ENCODE data around the gene NKD1.

Gene NKD1

DNA sequence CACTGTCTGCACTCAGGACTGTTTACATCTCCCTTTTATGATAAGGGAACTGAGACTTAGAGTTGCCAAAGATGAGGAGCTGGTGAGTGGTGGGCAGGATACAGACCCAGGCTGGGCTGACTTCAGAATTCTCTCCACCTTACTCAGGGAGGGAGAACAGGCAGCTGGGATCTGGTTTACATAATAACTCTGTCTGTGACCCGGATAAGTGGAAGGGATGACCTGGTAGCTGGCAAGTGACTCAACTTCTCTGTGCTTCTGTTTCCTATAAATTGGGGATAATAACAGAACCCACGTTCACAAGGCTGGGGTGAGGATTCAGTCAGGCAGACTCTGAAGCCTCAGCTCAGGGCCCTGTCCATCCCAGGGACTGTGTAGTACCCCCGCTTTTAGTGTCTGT, 130.3 kb downstream of the NKD1 start:
- DNase-seq = no peak

DNA sequence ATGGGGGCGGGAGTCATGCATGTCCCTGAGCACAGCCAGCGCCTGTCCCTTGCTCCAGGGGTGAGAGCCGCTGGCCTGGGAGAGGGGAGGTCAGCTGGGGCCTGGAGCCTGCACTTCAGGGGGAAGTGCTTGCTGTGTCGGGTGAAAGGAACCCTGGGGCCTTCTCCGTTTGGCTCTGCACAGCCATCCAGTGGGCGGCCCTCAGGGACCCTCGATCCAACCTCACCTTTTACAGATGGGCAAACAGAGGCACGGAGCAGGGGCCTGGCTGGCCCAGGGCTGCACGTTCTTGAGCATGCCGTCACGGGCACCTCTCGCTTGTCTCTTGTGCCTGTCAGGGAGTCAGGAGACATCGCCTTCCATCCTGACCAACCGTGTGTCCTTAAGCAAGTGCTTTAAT, 131.1 kb downstream of the NKD1 start:
- DNase-seq = no peak

DNA sequence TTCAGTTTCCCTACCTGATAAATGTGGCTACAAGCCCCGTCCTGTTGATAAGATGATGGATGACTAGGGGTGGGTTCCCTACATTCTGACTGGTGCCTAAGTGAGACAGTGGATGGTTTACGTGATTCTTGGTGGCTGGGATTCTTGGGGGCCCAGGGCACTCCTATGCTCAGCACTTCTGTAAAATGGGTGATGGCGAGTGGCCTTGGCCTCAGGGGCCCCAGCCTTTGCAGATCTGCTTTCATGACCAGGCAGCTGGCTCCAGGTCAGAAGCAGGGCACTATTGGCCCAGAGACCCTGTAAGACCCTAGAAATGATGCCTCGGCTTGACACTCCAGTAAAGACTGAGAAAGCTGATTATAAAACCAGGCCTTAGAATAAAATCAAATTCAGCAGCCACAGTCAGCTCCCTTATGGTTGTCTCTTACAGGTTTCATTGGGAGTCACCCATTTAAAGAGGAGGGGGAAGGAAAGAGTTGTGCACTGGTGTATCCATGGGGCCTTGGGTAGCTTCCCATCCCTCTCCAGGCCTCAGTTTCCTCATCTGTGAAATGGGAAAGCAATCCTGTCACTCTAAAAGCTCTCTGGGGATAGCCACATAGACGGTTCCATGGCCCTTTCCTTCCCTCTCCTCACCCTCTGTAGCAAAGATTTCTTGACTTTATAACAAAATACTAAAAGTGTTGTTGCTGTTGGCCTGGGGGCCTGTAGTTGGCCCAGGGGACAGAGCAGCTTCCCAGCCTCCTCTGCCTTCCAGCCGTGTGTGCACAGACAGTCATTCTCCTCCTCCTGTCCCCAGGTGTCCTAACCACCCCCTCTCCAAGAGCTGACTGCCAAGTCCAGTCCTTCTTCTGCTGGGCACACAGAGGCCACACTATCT, 131.7 kb downstream of the NKD1 start:
- no peak for DNase-seq

DNA sequence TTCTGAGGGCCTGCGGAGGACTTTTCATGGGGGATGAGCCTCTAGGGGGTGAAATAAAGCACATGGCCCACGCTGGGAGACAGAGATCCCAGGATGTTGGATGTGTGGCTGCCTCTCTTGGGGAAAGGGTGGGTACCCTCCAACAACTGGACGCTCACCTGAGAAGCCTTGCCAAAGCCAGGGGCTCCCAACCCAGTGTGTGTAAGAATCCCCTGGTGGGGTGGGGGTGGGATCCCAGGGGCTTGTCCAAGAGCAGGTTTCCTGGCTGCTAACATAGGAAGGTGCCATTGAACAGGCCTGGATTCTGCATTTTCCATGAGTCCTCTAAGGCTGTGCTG, 132.3 kb downstream of the NKD1 start:
- no peak for DNase-seq

DNA sequence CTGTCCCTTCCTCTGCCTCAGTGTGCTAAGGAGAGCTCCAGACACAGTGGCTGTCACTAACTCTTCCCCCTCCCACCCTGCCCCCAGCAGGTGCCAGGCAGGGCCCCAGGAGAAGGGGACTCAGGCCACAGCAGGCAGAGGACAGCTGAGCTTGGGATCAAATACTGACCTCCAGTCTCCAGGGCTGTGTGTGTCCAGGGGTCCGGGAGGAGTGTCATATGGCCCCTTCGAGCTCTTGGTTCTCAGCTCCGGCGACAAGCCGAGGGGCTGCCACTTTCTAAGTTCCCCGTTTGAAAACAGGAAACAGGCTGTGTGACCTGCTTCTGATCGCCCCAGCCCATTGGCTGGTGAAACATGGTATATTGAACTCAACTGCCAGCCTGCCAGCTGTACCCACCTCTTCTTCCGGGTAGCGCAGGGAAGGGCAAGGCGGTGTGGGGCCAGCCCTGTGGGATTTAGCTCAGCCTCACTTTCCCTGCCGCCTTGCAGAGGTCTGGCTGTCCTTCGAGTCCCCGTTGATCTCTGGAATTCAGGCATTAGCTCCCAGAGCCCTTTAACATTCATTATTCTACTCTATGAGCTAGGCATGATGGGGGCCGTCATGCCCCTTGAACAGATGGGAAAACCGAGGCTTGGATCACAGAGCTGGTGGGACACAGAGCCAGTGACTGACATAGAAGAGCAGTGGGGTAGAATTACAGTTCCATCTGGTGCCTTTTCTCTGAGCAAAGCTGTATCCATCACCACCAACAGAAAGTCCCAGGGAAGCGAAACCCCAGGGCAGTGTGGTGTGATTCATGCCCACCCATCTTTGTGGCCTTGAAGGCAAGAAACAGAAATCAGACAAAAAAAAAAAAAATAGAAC, 133.1 kb downstream of the NKD1 start, which contains the start of gene SNX20:
SNX20 (minus strand) TSS at position 292 of the 865 bp plus-strand sequence. CDS start 3,786 bp downstream, outside the sequence.
- DNase-seq = no peak

DNA sequence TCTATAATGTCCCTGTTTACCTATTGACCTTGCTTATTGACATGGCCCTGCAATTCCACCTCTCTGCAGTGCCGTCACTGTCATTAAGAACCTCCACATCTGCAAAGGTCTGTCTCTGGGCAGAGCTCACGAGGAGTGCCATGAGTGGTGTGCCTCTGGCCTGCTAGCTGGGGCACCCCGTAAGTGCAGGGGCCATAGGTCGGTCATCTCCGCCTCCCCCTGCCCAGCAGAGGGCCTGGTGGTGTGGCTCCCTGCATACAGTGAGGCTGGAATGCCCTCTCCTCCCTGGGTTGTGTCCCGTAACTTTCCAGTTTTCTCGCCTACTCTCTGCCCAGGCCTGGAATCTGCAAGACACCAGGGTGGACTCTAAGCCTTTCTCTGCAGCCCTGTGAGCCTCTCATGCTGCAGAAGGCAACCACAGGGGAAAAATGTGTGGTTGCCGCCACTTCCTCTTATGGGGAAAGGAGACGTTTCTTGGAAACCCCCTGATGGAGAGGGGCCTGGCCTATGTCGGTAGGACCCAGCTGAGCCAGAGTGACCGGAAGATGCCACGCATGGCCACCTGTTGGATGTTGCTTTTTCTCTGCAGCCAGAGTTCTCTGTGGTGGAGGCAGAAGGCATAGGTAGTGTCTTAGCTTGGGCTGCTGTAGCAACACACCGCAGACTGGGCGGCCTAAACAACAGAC, 135.6 kb downstream of the NKD1 start:
- no peak for DNase-seq

DNA sequence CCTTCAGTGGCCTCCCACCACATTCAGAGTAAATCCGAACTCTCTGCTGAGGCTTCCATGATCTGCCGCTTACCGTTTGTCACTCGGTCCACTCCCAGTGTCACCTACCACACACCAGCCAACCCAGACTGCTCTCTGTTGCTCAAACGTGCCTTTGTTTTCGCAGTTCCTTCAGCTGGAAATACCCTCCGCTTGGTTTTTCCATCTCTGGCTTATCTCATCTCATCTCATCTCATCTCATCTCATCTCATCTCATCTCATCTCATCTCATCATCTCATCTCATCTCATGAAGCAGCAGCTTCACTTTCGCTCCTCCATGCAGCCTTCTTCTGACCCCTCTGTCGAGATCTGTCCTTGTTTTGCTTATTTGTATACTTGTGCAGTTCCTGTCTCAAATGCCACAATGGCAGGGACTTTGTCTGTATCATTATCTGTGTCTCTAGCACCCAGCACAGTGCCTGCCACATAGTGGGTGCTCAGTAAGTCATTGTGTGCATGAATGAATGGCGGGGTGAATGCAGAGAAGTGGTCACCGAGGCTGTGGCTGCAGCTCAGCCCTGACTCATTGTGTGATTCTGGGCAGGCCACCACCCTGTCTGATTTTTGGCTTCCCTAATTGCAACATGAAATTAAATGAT, 136.7 kb downstream of the NKD1 start:
- DNase-seq = no peak

DNA sequence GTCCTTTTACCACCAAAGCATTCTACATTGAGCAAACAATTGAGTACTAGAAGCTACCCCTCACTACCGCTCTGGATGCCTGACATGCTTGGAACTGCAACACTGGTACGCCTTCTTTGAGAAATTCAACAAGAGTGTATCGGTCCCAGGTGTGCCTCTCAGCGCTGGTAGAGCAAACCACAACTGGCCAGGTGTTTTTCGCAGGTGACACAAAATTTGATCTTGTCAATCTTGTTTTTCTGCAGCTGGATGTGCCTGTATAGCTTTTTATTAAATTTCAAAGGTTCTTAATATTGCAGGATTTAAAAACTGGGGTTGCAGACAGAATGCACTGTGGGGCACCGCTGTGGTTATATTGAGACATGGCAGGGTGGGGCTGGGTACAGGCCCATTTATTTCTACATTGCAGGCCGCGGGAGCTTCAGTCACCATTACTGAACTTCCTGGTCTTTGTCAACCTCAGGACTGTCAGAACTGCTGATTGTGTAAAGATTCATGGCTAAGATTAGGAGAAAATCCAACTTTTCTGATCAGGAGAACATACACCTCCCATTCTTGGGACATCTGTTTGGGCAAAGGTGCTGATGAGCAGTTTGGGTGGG, 137.4 kb downstream of the NKD1 start:
- no peak for DNase-seq

DNA sequence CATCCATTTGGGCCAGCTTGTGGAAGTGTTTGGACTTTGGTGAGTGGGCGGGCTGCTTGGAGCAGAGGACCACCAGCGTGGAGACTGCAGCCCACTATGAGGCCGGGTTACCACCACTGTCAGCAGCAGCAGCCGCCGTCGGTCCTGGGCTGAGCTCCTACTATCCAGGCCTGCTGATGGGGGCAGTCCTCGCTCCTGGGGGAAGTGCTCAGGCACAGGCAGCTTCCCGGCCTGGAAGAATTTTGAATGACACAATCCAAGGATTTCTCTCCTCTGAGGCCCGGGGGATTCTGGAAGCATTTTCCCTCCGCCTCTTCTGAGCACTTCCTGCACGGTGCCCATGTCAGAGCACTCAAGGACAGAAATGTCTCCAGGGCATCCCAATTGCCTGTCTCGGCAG, 139.9 kb downstream of the NKD1 start:
- DNase-seq = no peak

DNA sequence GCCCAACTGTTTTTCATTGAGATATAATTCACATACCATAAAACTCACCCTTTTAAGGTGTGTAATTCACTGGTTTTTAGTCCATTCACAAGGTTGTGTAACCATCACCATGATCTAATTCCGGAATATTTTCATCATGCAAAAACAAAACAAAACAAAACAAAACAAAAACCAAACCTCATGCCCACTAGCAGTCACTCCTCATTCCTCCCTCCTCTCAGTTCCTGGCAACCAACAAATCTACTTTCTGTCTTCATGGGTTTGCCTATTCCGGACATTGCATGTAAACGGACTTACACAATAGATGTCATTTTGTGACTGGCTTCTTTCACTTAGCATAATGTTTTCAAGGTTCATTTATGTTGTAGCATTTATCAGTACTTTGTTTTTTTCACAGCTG, 140.7 kb downstream of the NKD1 start:
- no peak for DNase-seq

DNA sequence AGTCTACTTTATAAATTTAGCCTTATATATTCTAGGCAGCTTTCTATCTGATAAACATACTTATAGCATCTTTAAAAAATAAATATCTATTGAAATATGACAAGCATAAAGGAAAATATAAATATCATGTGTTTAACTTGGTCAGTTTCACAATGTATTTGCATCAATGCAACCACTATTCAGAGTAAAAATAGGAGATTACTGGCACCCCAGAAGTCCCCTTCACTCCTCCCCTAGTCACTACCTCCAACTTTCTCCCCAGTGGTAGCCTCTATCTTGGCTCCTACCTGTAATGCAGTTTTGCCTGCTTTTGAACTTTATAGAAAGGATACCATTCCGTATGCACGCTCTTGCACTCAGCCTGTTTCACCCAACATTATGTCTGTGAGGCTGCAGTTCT, 142.0 kb downstream of the NKD1 start:
- no peak for DNase-seq

DNA sequence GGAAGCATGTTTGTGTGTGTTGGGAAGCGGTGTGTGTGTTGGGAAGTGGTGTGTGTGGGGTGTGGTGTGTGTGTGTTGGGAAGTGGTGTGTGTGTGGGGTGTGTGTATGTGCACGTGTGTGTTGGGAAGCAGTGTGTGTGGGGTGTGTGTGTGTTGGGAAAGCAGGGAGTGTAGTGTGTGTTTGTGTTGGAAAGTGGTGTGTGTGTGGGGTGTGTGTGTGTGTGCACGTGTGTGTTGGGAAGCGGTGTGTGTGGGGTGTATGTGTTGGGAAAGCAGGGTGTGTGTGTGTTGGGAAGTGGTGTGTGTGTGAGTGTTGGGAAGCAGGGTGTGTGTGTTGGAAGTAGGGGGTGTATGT, 144.4 kb downstream of the NKD1 start:
- no peak for DNase-seq

DNA sequence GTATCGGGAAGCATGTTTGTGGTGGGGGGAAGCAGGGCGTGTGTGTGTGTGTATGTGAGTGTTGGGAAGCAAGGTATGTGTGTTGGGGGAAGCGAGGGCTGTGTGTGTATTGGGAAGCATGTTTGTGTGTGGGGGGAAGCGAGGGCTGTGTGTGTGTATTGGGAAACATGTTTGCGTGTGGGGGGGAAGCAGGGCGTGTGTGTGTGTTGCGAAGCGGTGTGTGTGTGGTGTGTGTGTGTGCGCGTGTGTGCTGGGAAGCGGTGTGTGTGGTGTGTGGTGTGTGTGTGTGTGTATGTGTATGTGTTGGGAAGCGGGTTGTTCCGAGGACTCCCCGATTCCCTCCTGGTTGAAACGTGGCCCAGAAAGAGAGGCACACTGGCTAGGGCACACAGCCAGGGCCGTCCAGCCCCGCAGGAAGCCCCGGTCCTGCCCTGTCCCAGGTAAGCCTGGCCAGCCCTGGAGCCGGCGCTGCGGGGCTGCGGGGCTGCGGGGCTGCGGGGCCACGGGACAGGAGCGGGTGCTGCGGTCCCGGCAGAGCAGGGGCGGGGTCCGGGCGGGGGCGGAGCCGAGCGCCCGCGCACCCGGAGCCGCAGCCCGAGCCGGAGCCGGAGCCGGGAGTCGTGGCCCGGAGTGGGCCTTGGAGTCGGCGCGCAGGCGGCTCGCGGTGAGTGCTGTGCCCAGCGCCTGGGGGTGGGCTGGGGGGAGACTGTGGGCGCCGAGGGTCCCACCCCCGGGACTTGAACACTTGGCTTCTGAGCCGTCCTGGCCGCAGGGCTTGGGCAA, 145.0 kb downstream of the NKD1 start, which contains the start of gene NOD2:
NOD2 (plus strand) TSS at position 608 of the 783 bp plus-strand sequence. CDS start 5,890 bp downstream, outside the sequence.
- no peak for DNase-seq

DNA sequence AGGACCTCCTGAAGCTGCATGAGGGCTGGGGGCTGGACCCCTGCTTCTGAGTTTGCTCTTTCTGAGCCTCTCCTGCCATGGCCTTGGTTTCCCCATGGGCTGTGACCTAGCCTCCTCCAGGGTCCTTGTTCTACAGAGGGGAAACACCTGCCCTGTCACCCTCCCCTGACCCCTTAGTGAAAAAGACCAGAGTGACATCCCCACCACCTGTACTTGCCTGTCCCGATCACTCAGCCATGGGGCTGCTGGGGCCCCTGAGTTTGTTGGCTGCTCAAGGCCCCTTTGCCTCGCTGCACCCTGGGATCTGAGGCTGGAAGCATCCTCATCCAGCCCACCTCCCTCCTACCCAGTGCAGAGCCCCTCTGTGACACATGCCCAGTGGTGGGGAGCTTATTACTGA, 146.0 kb downstream of the NKD1 start:
- no peak for DNase-seq

DNA sequence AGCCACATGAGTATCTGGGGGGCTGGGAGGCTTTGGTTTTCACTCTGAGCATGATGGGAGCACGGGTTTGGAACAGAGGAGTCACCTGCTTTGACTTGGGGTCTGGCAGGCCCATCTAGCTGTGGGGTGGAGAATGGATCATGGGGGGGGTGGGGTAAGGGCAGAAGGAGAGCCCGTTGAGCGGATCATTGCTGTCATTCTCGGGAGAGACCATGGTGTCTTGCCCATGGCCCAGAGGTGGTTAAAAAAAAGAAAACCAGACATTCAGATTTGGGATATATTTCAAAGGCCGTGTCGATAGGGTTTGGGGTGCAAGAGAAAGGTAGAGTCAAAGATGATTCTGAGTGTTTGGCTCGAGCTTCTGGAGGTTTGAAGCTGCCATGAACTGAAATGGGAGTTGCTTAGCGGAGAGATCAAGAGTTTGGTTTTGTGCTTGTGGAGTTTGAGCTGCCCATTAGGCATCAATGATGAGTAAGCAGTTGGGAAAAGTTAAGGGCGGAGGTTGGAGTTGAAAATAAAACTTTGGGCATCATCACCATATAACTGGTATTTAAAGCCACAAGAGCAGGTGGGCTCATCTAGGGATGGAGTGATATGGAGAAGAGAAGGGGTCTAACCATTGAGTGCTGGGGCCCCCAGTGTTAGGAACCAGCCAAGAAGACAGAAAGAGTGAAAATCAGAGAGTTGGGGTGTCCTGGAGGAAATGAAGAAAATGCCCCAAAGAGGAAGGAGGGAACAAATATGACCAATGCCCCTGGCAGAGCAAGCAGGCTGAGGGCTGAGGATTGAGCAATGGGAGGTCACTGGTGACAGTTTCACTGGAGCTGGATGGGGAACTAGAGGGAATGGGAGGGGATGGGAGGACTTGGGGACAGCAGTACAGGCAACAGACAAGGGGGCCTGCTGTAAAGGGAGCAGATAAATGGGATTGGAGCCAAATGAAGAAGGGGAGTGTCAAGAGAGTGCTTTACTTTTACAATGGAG, 147.1 kb downstream of the NKD1 start:
- DNase-seq = no peak

DNA sequence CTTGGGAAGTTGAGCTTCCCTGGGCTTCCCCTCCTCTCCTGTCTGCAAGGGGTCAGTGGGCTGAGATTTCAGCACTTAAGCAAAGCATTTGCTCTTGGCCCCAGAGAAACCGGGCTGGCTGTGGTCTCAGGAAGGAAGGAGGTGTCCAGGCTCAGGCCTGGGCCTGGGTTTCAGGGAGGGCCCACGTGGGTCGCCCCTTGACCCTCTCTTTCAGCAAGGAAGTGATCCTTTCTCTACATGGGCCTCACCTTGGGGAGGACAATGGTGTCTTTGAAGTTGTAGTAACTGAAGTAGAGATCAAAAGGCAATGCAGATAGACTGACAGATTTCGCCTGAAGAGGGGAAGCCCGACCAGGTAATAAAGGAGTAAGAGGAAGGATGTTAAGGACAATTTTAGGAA, 147.9 kb downstream of the NKD1 start:
- no peak for DNase-seq

DNA sequence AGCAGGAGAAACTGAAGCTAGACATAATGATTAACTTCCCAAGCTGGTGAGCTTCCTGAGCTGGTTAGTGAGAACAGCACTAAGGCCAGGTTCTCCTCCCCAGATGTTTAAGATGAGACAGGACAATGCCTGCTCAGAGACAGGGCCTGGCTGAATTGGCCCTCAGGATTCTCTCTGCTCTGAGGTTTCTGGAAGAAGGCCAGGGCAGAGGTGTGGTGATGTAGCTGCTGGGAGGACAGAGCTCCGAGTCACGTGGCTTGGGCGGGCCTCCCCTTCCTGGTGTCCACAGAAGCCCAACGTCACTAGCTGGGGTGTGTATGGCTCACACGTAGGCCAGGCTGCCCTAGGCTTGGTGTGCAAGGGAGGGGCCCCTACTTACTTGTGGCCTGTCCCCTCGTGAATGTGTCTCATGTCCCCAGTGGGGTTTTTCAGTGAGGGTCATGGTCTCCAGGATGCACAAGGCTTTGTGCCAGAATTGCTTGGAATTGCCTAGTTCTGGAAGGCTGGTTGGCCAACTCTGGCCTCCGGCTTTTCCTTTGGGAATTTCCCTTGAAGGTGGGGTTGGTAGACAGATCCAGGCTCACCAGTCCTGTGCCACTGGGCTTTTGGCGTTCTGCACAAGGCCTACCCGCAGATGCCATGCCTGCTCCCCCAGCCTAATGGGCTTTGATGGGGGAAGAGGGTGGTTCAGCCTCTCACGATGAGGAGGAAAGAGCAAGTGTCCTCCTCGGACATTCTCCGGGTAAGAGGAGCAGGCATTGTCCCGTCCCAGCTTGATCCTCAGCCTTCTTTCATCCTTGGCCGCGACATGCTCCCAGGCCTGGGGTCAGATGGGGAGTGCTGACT, 148.6 kb downstream of the NKD1 start:
- DNase-seq = no peak

DNA sequence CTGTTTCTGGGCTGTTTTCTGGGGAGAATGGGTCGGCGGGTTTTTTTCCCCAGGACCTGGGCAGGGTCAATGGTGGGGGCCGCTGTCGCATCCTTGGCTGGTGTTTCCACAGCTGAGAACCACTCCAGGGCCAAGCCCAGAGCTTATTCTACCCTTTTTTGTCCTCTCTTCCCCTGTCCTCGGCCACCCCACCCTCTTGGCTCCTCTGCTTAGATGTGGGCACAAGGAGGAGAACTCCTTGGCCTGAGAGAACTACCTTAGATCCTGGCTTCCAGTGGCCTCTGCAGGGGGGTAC, 149.2 kb downstream of the NKD1 start:
- no peak for DNase-seq

DNA sequence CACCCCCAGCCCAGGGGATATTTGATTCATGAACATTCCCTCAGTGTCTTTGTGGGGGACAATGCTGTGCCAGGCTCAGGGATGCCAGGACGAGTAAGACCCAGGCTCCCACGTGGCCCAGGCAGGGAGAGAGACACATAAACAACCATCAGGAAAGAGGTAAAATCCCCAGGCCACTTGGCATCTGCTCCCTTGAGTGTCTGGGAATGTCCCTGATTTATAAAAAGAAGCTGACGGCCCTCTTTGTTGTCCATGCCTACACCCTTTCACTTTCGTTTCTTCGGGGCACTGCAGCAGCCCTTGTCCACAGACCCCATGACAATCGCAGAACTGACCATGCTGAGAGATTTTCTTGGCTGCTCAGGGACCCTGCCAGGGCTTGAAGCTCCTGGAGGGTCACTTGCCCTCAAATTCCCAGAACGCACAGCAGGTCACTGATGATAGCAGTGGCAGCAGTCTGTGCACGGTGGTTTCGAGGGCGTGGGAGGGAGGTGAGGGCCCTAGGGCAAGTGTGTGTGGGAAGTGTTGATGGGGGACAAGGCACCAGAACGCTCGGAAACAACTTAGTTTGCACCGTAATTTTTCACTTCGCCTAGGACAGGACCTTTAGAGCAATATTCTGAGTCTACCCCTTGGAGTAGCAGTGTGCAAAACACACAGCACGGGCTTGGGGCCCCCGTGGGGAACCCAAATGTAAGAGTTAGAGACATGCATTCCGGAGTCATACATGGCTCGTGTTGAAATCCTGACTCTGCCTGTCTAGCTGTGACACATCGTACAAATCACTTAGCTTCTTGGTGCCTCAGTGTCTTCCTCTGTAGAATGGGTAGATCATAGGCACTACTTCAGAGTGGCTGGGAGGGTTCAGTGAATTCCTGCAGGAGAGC, 149.9 kb downstream of the NKD1 start:
- DNase-seq = no peak

Measured in NCI-H524 treated with DMSO at 0.1 percent for 48 hours (cell line).